ENCODE data around the gene MRPS24.

The MRPS24 gene

DNA sequence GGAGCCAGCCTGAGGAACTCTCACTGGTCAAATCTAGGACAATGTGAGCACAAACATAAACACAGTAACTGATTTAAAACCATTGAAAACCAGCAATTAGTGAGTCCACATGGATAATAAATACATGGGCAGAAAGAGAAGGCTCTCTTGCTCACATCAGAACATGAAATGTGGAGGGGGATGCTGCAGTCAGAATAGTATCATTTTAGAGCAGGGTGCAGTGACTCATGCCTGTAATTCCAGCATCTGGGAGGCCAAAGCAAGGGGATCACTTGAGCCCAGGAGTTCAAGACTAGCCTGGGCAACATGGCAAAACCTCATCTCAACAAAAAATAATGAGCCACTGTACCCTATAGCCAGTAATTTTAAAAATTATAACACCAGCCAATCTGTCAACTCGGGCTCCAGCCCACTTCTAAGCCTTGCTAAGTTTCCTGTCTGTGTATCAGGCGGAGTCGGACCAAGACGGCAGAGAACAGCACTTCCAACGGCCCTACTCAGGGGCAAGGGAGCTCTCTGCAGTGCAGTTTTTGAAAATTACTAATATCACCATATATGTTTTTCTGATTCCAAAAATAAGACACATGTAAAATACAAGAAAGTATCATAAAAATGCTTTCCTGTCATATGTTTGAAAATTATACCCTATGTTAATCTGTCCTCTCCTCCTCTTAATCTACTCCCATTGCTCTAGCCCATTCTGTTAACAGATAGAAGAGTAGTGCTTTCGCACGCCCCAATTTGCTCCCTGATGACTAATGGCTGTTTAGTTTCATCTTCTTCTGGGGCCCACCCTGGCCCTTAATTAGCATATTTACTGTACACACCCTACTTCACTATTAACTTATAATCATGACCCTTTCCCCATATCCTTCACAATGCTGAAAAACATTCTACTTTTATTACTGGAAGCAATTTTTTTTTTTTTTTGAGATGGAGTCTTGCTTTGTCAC lies 20.0 kb upstream of the MRPS24 start:
- TF ChIP-seq, protein P1, sequence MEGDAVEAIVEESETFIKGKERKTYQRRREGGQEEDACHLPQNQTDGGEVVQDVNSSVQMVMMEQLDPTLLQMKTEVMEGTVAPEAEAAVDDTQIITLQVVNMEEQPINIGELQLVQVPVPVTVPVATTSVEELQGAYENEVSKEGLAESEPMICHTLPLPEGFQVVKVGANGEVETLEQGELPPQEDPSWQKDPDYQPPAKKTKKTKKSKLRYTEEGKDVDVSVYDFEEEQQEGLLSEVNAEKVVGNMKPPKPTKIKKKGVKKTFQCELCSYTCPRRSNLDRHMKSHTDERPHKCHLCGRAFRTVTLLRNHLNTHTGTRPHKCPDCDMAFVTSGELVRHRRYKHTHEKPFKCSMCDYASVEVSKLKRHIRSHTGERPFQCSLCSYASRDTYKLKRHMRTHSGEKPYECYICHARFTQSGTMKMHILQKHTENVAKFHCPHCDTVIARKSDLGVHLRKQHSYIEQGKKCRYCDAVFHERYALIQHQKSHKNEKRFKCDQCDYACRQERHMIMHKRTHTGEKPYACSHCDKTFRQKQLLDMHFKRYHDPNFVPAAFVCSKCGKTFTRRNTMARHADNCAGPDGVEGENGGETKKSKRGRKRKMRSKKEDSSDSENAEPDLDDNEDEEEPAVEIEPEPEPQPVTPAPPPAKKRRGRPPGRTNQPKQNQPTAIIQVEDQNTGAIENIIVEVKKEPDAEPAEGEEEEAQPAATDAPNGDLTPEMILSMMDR (IDR thresholded peaks at IDR 0.05; ENCODE audit: borderline replicate concordance, control extremely low read depth, extremely low read depth, insufficient read depth, missing control alignments) = no peak
- in situ Hi-C loops (cut with MboI; ENCODE audit: low sequenced_read_pairs, unreplicated experiment) = no loop called here
- no peak for DNase-seq (ENCODE audit: low spot score)

DNA sequence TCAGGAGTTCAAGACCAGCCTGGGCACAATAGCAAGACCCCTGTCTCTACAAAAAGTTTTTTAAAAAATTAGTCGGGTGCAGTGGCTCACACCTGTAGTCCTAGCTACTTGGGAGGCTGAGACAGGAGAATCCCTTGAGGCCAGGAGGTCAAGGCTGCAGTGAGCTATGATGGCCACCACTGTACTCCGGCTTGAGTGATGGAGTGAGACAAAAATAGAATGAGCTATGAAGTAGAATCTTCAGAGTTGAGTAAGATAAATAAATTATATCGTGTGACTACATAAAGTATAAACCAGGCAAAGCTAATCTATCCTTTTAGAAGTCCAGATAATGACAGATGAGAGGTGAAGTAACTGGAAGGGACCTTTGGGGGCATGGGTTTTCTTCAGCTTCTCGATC lies 15.3 kb upstream of the MRPS24 start:
- in situ Hi-C loops (cut with MboI; ENCODE audit: low sequenced_read_pairs, unreplicated experiment) = no loop called here
- no peak for DNase-seq (ENCODE audit: low spot score)
- TF ChIP-seq, protein P1 (IDR thresholded peaks at IDR 0.05; ENCODE audit: borderline replicate concordance, control extremely low read depth, extremely low read depth, insufficient read depth, missing control alignments) = no peak

DNA sequence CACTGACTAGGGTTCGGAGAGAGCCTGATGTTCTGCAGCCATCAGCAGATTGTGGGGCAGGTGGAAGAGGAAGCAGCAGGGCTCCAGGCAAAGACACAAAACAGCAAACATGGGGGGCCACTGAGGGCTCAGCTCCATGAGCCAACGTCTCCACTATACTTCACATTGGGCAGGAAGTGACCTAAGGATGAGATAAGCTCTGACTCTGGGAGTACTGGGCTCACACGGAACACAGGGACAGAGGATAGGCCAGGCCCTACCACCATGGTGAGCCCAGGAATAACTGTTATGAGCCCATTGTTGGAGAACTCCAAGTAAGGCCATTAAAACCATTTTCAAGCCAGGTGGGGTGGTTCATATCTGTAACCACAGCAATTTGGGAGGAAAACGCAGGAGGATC lies 14.9 kb upstream of the MRPS24 start:
- TF ChIP-seq, protein P1 (IDR thresholded peaks at IDR 0.05; ENCODE audit: borderline replicate concordance, control extremely low read depth, extremely low read depth, insufficient read depth, missing control alignments) = no peak
- DNase-seq (ENCODE audit: low spot score) = no peak
- in situ Hi-C loops (cut with MboI; ENCODE audit: low sequenced_read_pairs, unreplicated experiment) = no loop called here

DNA sequence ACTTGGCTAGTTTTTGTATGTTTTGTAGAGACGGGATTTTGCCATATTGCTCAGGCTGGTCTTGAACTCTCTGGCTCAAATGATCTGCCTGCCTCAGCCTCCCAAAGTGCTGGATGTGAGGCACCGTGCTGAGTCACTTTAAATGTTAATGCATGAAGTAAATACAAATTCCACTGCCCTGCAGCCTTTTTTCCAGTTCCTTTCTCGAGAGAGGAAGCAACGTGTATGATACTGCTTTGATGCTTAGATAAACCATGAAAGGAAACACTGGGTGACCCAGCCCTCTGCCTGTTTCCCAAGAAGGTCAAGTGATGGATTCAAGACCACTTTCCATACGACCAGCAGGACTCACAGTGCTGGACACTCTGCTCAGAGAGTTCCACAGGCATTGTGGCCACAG lies 11.3 kb upstream of the MRPS24 start:
- in situ Hi-C loops (cut with MboI; ENCODE audit: low sequenced_read_pairs, unreplicated experiment) = no loop called here
- DNase-seq (ENCODE audit: low spot score) = no peak
- TF ChIP-seq, protein P1 (IDR thresholded peaks at IDR 0.05; ENCODE audit: borderline replicate concordance, control extremely low read depth, extremely low read depth, insufficient read depth, missing control alignments) = no peak

DNA sequence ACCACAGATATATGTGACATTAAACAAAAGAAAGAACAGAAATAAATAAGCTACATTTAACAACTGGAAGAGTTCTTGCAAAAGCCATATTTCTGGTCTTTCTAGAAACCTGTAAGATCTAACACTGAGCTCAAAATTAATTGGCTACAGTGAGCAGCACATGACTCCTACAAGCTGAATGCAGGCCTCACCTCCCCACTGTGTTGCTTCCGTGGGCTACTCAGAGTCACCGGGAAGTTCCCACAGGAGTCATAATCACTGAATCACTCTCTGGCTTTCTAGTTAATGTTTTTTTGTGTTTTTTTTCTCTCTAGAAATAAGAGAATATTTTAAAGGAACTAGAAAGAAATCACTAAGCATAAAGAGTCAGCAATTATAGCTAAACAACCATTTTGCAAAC lies 10.2 kb upstream of the MRPS24 start:
- no peak for DNase-seq (ENCODE audit: low spot score)
- in situ Hi-C loops (cut with MboI; ENCODE audit: low sequenced_read_pairs, unreplicated experiment) = no loop called here
- TF ChIP-seq, protein P1 (IDR thresholded peaks at IDR 0.05; ENCODE audit: borderline replicate concordance, control extremely low read depth, extremely low read depth, insufficient read depth, missing control alignments) = no peak

DNA sequence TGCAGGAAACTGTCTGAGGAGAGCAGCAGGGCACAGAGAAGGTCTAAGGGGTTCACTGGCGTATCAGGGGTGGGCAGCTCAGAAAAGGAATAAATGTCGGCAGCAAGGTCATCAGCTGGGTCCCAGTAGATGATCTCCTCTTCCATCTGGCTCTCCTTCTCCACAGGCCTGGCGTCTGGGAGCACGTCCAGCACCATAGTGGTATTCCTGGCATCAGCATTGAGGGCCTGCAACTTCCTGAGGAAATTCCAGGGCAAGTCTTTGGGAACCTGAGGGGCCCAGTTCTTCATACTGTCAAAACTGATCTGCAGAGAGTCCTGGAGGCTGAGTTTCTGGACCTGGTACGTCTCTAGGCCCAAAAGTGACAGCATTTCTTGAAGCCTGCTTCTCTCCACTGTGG lies 9.6 kb upstream of the MRPS24 start:
- in situ Hi-C loops (cut with MboI; ENCODE audit: low sequenced_read_pairs, unreplicated experiment) = no loop called here
- TF ChIP-seq, protein P1 (IDR thresholded peaks at IDR 0.05; ENCODE audit: borderline replicate concordance, control extremely low read depth, extremely low read depth, insufficient read depth, missing control alignments) = no peak
- DNase-seq (ENCODE audit: low spot score) = no peak
